Measurements from ENCODE around the gene SAFB2.

Gene SAFB2

GRCh38 chr19:5567360-5567969 is 55.1 kb downstream of the SAFB2 start, which contains the start of gene TINCR (continued):
- TF ChIP-seq, protein P1, sequence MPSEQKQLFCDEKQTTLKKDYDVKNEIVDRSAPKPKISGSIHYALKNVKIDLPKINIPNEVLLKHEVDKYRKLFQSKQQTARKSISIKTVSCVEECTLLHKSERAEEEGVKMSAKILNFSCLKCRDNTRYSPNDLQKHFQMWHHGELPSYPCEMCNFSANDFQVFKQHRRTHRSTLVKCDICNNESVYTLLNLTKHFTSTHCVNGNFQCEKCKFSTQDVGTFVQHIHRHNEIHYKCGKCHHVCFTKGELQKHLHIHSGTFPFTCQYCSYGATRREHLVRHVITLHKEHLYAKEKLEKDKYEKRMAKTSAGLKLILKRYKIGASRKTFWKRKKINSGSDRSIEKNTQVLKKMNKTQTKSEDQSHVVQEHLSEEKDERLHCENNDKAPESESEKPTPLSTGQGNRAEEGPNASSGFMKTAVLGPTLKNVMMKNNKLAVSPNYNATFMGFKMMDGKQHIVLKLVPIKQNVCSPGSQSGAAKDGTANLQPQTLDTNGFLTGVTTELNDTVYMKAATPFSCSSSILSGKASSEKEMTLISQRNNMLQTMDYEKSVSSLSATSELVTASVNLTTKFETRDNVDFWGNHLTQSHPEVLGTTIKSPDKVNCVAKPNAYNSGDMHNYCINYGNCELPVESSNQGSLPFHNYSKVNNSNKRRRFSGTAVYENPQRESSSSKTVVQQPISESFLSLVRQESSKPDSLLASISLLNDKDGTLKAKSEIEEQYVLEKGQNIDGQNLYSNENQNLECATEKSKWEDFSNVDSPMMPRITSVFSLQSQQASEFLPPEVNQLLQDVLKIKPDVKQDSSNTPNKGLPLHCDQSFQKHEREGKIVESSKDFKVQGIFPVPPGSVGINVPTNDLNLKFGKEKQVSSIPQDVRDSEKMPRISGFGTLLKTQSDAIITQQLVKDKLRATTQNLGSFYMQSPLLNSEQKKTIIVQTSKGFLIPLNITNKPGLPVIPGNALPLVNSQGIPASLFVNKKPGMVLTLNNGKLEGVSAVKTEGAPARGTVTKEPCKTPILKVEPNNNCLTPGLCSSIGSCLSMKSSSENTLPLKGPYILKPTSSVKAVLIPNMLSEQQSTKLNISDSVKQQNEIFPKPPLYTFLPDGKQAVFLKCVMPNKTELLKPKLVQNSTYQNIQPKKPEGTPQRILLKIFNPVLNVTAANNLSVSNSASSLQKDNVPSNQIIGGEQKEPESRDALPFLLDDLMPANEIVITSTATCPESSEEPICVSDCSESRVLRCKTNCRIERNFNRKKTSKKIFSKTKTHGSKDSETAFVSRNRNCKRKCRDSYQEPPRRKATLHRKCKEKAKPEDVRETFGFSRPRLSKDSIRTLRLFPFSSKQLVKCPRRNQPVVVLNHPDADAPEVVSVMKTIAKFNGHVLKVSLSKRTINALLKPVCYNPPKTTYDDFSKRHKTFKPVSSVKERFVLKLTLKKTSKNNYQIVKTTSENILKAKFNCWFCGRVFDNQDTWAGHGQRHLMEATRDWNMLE (tag by site-specific recombination; conservative IDR thresholded peaks at IDR 0.05; ENCODE audit: low read depth) = no peak
- TF ChIP-seq ZNF785 (tag by site-specific recombination; IDR thresholded peaks at IDR 0.05) (no peak), GLIS1 (tag by site-specific recombination; IDR thresholded peaks at IDR 0.05) (peak; percentile 48), REST (tag by site-specific recombination; IDR thresholded peaks at IDR 0.05) (no peak), REPIN1 (tag by site-specific recombination; IDR thresholded peaks at IDR 0.05; ENCODE audit: low read depth) (no peak), ZNF654 (tag by site-specific recombination; IDR thresholded peaks at IDR 0.05; ENCODE audit: low read depth) (no peak), ZNF221 (tag by site-specific recombination; IDR thresholded peaks at IDR 0.05; ENCODE audit: borderline replicate concordance) (no peak), ZNF624 (tag by site-specific recombination; IDR thresholded peaks at IDR 0.05) (no peak), ZNF692 (tag by site-specific recombination; IDR thresholded peaks at IDR 0.05) (no peak), ZNF558 (tag by site-specific recombination; IDR thresholded peaks at IDR 0.05) (no peak), ZNF596 (tag by site-specific recombination; IDR thresholded peaks at IDR 0.05) (0 out of 2 replicates have a peak, but pooled peaks have one; percentile 23), ZNF2 (tag by site-specific recombination; IDR thresholded peaks at IDR 0.05) (no peak; the same call in 1 of the 2 replicates), ZNF404 (tag by site-specific recombination; IDR thresholded peaks at IDR 0.05) (no peak), ZNF501 (tag by site-specific recombination; IDR thresholded peaks at IDR 0.05) (no peak), CTCF (tag by site-specific recombination; IDR thresholded peaks at IDR 0.05) (peak; percentile 50; the same call in 1 of the 2 replicates), ZNF623 (tag by site-specific recombination; IDR thresholded peaks at IDR 0.05) (no peak)
- TF ChIP-seq, protein P2, sequence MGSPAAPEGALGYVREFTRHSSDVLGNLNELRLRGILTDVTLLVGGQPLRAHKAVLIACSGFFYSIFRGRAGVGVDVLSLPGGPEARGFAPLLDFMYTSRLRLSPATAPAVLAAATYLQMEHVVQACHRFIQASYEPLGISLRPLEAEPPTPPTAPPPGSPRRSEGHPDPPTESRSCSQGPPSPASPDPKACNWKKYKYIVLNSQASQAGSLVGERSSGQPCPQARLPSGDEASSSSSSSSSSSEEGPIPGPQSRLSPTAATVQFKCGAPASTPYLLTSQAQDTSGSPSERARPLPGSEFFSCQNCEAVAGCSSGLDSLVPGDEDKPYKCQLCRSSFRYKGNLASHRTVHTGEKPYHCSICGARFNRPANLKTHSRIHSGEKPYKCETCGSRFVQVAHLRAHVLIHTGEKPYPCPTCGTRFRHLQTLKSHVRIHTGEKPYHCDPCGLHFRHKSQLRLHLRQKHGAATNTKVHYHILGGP (tag by site-specific recombination; IDR thresholded peaks at IDR 0.05) = no peak
- TF ChIP-seq, protein P3, sequence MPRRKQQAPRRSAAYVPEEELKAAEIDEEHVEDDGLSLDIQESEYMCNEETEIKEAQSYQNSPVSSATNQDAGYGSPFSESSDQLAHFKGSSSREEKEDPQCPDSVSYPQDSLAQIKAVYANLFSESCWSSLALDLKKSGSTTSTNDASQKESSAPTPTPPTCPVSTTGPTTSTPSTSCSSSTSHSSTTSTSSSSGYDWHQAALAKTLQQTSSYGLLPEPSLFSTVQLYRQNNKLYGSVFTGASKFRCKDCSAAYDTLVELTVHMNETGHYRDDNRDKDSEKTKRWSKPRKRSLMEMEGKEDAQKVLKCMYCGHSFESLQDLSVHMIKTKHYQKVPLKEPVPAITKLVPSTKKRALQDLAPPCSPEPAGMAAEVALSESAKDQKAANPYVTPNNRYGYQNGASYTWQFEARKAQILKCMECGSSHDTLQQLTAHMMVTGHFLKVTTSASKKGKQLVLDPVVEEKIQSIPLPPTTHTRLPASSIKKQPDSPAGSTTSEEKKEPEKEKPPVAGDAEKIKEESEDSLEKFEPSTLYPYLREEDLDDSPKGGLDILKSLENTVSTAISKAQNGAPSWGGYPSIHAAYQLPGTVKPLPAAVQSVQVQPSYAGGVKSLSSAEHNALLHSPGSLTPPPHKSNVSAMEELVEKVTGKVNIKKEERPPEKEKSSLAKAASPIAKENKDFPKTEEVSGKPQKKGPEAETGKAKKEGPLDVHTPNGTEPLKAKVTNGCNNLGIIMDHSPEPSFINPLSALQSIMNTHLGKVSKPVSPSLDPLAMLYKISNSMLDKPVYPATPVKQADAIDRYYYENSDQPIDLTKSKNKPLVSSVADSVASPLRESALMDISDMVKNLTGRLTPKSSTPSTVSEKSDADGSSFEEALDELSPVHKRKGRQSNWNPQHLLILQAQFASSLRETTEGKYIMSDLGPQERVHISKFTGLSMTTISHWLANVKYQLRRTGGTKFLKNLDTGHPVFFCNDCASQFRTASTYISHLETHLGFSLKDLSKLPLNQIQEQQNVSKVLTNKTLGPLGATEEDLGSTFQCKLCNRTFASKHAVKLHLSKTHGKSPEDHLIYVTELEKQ (tag by site-specific recombination; IDR thresholded peaks at IDR 0.05; ENCODE audit: borderline replicate concordance) = no peak
- TF ChIP-seq, protein P4, sequence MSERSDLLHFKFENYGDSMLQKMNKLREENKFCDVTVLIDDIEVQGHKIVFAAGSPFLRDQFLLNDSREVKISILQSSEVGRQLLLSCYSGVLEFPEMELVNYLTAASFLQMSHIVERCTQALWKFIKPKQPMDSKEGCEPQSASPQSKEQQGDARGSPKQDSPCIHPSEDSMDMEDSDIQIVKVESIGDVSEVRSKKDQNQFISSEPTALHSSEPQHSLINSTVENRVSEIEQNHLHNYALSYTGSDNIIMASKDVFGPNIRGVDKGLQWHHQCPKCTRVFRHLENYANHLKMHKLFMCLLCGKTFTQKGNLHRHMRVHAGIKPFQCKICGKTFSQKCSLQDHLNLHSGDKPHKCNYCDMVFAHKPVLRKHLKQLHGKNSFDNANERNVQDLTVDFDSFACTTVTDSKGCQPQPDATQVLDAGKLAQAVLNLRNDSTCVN (tag by site-specific recombination; optimal IDR thresholded peaks at IDR 0.05) = peak; percentile 50
